A549 treated with dexamethasone at 1 μM for 4 hours (cell line): ENCODE results near the gene NPEPL1. TPM values are rescaled to one million over a fixed set of nuclear protein-coding genes. Genes with fewer than 3 reads are reported as not detected.

ENCODE experiments used
- total RNA-seq: library from RNA; stranded (reverse); fragments of 200-300 nt; extraction: Qiagen RNA extraction; gene quantifications from 5 replicates; pipeline ENCODE4 v1.2.3, GENCODE V29; 2022

Gene NPEPL1
- total RNA-seq: 26.2 to 41.3 TPM (median 33.1 TPM) in 5 replicates

DNA sequence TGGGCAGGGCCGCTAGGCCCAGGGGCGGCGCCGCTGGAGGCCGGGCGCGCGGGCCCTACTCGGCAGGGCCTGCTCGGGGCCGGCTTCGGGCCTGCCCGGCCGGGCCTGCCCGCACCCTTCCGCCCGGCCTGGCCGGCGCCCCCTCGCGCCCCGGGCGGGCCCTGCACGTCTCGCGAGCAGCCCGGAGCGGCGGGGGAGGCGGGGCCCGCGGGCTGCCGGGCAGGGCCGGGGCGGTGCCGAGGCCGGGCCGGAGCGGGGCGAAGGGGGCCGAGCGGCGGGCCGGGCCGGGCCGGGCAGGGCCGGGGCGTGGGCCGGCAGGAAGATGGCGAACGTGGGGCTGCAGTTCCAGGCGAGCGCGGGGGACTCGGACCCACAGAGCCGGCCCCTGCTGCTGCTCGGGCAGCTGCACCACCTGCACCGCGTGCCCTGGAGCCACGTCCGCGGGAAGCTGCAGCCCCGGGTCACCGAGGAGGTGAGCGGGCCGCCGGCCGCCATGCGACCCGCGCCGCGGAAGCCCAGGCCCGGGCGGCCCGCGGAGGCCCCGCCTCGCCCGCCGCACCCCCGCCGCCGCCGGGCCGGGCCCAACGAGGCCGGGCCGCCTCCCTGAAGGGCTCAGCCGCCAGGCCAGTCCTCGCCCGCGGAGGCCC is at the start of gene NPEPL1:
Gene NPEPL1, plus strand, starts transcription at position 222 of the 647 bp plus-strand sequence. Its CDS starts 101 bp downstream, at position 323.

DNA sequence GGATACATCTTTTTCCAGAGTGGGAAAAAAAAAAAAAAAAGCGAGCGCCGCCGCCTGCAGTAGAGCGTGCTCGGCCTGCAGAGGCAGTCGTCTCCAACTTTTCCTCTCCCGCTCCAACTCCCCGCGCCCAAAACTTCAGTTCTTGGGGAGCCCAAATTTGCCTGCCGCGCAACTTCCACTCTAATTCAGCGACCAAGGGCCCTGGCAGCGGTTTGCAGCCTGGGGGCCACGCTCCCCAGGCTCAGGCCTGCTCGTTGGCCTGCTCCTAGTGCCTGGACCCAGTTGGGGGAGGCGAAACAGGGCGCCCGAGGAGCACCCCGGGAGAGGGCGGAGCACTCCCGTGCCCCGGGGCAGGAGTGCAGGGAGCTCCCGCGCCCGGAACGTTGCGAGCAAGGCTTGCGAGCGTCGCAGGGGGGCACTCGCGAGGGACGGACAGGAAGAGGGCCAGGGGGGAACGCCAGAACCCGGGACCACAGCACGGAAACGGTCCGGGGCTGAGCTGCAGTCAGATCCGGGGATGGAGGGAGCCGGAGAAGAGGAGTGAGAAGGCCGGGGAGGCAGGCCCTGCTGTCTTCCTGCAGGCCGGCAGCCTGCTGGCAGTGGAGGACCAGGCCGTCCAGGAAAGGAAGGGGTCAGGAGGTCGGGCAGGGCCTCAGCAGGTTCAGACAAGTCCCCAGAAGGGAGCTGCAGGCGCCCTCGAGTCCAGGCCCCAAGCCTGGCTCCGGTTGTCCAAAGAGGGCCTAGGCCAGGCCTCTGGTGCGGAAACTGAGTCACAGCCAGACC is 41.6 kb upstream of the NPEPL1 start, which contains the start of gene STX16:
Gene STX16, plus strand, starts transcription at position 508 of the 783 bp plus-strand sequence. CDS start 724 bp downstream, outside the sequence.

Other genes with a start within 250 kb of the NPEPL1 start
- gene APCDD1L, start 177.4 kb upstream of the NPEPL1 start, total RNA-seq: 0.07 to 0.18 TPM (median 0.11 TPM) in 4 of 5 replicates, not detected in the other
- 25.1 to 33.6 TPM (median 31.4 TPM) in 5 replicates for gene STX16, start 41.5 kb upstream of the NPEPL1 start, total RNA-seq
- gene GNAS-AS1, start 158.1 kb downstream of the NPEPL1 start, total RNA-seq: not detected in 5 replicates
- gene GNAS, start 159.9 kb downstream of the NPEPL1 start, total RNA-seq: 649 to 731 TPM (median 682 TPM) in 5 replicates